Activated naive CD4-positive, alpha-beta T cell treated with anti-CD3 and anti-CD28 coated beads, Interleukin-2, amount 10 ng/mL, durations not matched to agents 7 days and 5 days (primary cell): ENCODE data around the gene CAPN8.
A peak's percentile ranks its signal among the peaks of the same experiment; 100 is the strongest.
"Not testable (repeated sequence)": the region's sequence is repeated elsewhere in the genome, so short reads cannot be mapped to it uniquely, and the experiment has no call there.

ENCODE experiments used
- CTCF ChIA-PET: fragments of 350-600 bp; sonication (Branson Sonifier 250); formaldehyde crosslinking; loops from one replicate; lab custom pipeline; 2021; ENCODE audit warnings: antibody characterized with exemption; lab: Charles Lee
- DNase-seq: peaks from one replicate; pipeline ENCODE4 v3.0.0-alpha.2; 2020
- H3K27ac Mint-ChIP-seq: one replicate; pipeline ENCODE4 v1.8.0; 2021; ENCODE audit warnings: mild to moderate bottlenecking, moderate library complexity, mixed read lengths
- H3K27me3 Mint-ChIP-seq: one replicate; pipeline ENCODE4 v1.8.0; 2021; ENCODE audit warnings: mild to moderate bottlenecking, mixed read lengths
- H3K36me3 Mint-ChIP-seq: one replicate; pipeline ENCODE4 v1.8.0; 2021; ENCODE audit warnings: mixed read lengths
- H3K4me1 Mint-ChIP-seq: one replicate; pipeline ENCODE4 v1.8.0; 2021; ENCODE audit warnings: mixed read lengths
- H3K4me3 Mint-ChIP-seq: one replicate; pipeline ENCODE4 v1.8.0; 2021; ENCODE audit warnings: mild to moderate bottlenecking, moderate library complexity, mixed read lengths
- H3K9me3 Mint-ChIP-seq: one replicate; pipeline ENCODE4 v1.8.0; 2021; ENCODE audit warnings: mixed read lengths

Gene CAPN8

DNA sequence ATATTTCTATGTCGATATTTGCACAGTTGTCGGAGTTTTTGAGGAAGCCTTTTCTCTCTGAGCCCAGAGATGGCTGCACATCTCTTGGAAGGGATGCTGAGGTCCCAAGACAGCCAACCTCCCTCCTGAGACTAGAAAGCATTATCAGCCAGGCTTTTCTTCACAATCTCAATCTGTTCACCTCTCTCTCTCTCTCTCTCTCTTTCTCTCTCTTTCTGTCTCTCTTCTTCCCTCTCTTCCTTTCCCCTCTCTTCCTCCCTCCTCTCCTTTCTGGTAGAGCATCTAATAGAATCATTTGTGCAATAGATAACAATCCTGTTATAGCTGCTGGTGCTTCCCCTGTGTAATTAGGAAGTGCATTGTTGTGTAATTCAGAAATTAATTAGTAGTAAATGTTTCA, 131.8 kb downstream of the CAPN8 start:
- H3K27me3 Mint-ChIP-seq: peaks cover 37% of the 10 kb centered on the region
- H3K4me1 Mint-ChIP-seq: no peaks in the 10 kb centered on the region
- CTCF ChIA-PET: no interaction called here
- H3K4me3 Mint-ChIP-seq: no peak overlapping the region
- H3K9me3 Mint-ChIP-seq: no peaks in the 10 kb centered on the region
- no peak overlapping the region for H3K27ac Mint-ChIP-seq
- DNase-seq: no peak
- H3K36me3 Mint-ChIP-seq: no peaks in the 10 kb centered on the region

DNA sequence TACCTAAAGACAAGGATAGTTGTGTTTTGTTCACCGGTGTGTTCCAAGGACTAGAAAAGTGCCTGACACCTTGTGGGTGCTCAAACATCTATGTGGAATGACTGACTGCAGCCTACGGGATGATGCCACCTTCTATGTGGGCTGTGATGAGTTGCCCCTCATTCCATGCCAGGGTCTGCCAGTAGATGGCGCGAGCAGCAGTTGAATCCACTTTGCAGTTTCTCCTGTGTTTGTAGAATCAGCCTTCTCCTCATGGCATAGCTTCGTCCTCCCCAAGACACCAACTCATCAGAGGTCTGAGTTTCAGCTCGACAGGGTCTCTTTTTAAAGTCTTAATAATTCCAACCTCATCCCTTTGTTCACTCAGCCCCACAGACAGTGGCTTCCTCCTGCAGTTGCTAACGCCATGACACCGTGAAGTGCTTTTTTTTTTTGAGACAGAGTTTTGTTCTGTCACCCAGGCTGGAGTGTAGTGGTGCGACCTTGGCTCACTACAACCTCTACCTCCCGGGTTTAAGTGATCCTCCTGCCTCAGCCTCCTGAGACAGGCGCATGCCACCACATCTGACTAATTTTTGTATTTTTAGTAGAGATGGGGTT, 133.7 kb downstream of the CAPN8 start:
- peaks cover 9% of the 10 kb centered on the region for H3K9me3 Mint-ChIP-seq
- H3K36me3 Mint-ChIP-seq: no peaks in the 10 kb centered on the region
- CTCF ChIA-PET: interaction anchor here (0.6 to 4.6 kb wide), 7 partner anchors 9 to 168 kb away, joined by 3 to 16 read pairs (median 6); partner anchors contain the start of gene SUSD4
- no peak overlapping the region for H3K4me3 Mint-ChIP-seq
- H3K27me3 Mint-ChIP-seq: peaks cover 38% of the 10 kb centered on the region
- peaks cover 5% of the 10 kb centered on the region for H3K4me1 Mint-ChIP-seq
- H3K27ac Mint-ChIP-seq: no peak overlapping the region
- DNase-seq: peak; percentile 70

GRCh38 chr1:223525957-223526356, 139.5 kb downstream of the CAPN8 start:
- Mint-ChIP-seq H3K9me3 (peaks cover 9% of the 10 kb centered on the region), H3K27me3 (peaks cover 19% of the 10 kb centered on the region), H3K27ac (no peak overlapping the region), H3K36me3 (no peaks in the 10 kb centered on the region), H3K4me1 (peaks cover 5% of the 10 kb centered on the region), H3K4me3 (no peak overlapping the region)
- DNase-seq: no peak
- CTCF ChIA-PET: interaction anchor here (1.2 kb wide), 1 partner anchor 32 kb away, joined by 3 read pairs; no protein-coding TSS in a partner anchor

- H3K36me3 Mint-ChIP-seq: no peaks in the 10 kb centered on the region
- no peak for DNase-seq
- no peak overlapping the region for H3K4me3 Mint-ChIP-seq
- CTCF ChIA-PET: interaction anchor here (1.2 kb wide), 1 partner anchor 33 kb away, joined by 3 read pairs; no protein-coding TSS in a partner anchor
- H3K27ac Mint-ChIP-seq: no peak overlapping the region
- peaks cover 15% of the 10 kb centered on the region for H3K27me3 Mint-ChIP-seq
- peaks cover 9% of the 10 kb centered on the region for H3K9me3 Mint-ChIP-seq
- H3K4me1 Mint-ChIP-seq: peaks cover 5% of the 10 kb centered on the region
Measured at GRCh38 chr1:223525546-223525945, 140.0 kb downstream of the CAPN8 start.

DNA sequence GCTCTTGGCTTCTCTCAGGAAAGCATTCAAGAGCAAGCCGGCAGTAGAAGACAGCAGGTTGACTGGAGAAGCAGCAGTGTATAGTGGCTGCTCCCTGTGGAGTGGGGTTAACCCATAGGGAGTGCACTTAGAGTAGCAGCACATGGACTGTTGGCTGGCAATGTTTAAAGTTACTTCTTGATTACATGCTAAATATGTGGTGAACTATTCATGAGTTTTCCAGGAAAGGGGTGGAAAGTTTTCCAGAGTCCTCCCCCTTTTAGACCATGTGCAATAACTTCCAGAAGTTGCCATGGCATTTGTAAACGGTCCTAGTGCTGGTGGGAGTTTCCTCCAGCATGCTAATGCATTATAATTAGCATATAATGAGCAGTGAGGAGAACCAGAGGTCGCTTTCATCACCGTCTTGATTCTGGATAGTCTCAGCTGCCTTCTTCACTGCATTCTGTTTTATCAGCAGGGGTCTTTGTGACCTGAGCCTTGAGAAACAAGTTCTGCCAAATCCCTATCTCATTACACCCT, 140.5 kb downstream of the CAPN8 start:
- Mint-ChIP-seq H3K27ac (no peak overlapping the region), H3K4me3 (no peak overlapping the region), H3K36me3 (no peaks in the 10 kb centered on the region), H3K4me1 (peaks cover 5% of the 10 kb centered on the region), H3K27me3 (peaks cover 13% of the 10 kb centered on the region), H3K9me3 (peaks cover 9% of the 10 kb centered on the region)
- no peak for DNase-seq
- CTCF ChIA-PET: interaction anchor here (1.0 to 1.2 kb wide), 2 partner anchors 10 to 33 kb away, joined by 3 to 5 read pairs; no protein-coding TSS in a partner anchor

DNA sequence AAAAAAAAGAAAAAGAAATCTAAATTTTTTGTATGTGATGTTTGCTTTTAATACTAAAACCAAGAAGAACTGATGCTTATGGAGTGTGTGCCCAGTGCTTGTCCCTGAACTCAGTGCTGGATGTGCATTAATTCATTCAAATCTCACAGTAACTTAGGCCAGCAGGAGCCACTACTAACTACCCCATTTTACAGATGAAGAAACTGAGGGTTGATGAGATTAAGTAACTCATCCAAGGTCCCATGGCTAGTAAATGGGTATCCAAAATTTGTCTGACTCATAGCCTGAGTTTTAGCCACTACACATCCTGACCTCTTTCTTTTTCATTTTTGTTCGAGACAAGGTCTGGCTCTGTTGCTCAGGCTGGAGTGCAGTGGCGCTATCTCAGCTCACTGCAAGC, 144.4 kb downstream of the CAPN8 start:
- Mint-ChIP-seq H3K27me3 (peaks cover 5% of the 10 kb centered on the region), H3K9me3 (peaks cover 4% of the 10 kb centered on the region), H3K36me3 (peaks cover 8% of the 10 kb centered on the region), H3K4me1 (peaks cover 12% of the 10 kb centered on the region), H3K4me3 (no peak overlapping the region), H3K27ac (no peak overlapping the region)
- CTCF ChIA-PET: no interaction called here
- no peak for DNase-seq

- H3K4me1 Mint-ChIP-seq: peaks cover 21% of the 10 kb centered on the region
- DNase-seq: no peak
- CTCF ChIA-PET: no interaction called here
- peaks cover 4% of the 10 kb centered on the region for H3K9me3 Mint-ChIP-seq
- H3K27me3 Mint-ChIP-seq: peaks cover 5% of the 10 kb centered on the region
- H3K4me3 Mint-ChIP-seq: no peak overlapping the region
- H3K36me3 Mint-ChIP-seq: peaks cover 8% of the 10 kb centered on the region
- H3K27ac Mint-ChIP-seq: no peak overlapping the region
Measured at GRCh38 chr1:223520200-223520599, 145.3 kb downstream of the CAPN8 start.

GRCh38 chr1:223519116-223519515, 146.4 kb downstream of the CAPN8 start:
- no peak overlapping the region for H3K27ac Mint-ChIP-seq
- peaks cover 32% of the 10 kb centered on the region for H3K4me1 Mint-ChIP-seq
- no peak for DNase-seq
- H3K36me3 Mint-ChIP-seq: peaks cover 8% of the 10 kb centered on the region
- peaks cover 4% of the 10 kb centered on the region for H3K9me3 Mint-ChIP-seq
- peaks cover 5% of the 10 kb centered on the region for H3K27me3 Mint-ChIP-seq
- no peak overlapping the region for H3K4me3 Mint-ChIP-seq
- CTCF ChIA-PET: interaction anchor here (0.7 kb wide), 1 partner anchor 20 kb away, joined by 4 read pairs; no protein-coding TSS in a partner anchor

DNA sequence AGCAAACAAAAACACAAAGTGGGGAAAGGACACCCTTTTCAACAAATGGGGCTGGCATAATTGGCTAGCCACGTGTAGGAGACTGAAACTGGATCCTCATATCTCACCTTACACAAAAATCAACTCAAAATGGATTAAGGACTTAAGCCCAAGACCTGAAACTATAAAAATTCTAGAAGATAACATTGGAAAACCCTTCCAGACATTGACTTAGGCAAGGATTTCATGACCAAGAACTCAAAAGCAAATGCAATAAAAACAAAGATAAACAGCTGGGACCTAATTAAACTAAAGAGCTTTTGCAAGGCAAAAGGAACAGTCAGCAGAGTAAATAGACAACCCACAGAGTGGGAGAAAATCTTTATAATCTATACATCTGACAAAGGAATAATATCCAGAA, 146.9 kb downstream of the CAPN8 start:
- Mint-ChIP-seq H3K36me3 (peaks cover 10% of the 10 kb centered on the region), H3K4me1 (peaks cover 38% of the 10 kb centered on the region)
- H3K27me3 Mint-ChIP-seq, CTCF ChIA-PET, H3K9me3 Mint-ChIP-seq, DNase-seq, H3K27ac Mint-ChIP-seq, H3K4me3 Mint-ChIP-seq: not testable (repeated sequence)

DNA sequence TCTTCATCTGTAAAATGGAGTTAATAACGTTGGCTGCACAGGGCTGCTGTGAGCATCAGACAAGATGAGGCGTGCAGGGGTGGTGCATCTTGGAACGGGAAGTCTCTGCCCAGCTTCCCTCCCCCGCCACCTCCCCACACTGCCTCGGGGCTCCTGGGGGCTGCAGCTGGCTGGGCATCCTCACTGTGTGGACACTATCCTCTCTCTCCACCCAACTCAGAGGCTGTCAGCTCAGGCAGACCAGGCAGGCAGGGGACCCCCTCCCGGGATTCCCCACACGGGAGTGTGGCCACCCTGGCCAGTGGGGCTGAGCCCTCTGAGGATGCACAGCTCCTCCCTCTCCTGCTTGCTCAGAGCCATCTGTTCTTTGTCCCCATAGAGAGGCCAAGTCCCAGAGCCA, 149.6 kb downstream of the CAPN8 start:
- Mint-ChIP-seq H3K4me3 (peak overlapping the region; percentile 35), H3K27ac (peak overlapping the region; percentile 95), H3K4me1 (peaks cover 49% of the 10 kb centered on the region), H3K27me3 (peaks cover 5% of the 10 kb centered on the region), H3K9me3 (peaks cover 12% of the 10 kb centered on the region), H3K36me3 (peaks cover 19% of the 10 kb centered on the region)
- DNase-seq: peak; percentile 54
- CTCF ChIA-PET: interaction anchor here (1.3 to 2.8 kb wide), 2 partner anchors 9 to 14 kb away, joined by 5 to 16 read pairs; no protein-coding TSS in a partner anchor

- Mint-ChIP-seq H3K36me3 (peaks cover 21% of the 10 kb centered on the region), H3K4me1 (peaks cover 49% of the 10 kb centered on the region), H3K4me3 (peak overlapping the region; percentile 35), H3K27ac (peak overlapping the region; percentile 95), H3K27me3 (peaks cover 5% of the 10 kb centered on the region), H3K9me3 (peaks cover 16% of the 10 kb centered on the region)
- DNase-seq: peak; percentile 66
- CTCF ChIA-PET: interaction anchor here (0.9 to 2.8 kb wide), 3 partner anchors 9 to 391 kb away, joined by 3 to 16 read pairs (median 5); no protein-coding TSS in a partner anchor
Measured at GRCh38 chr1:223515421-223515820, 150.1 kb downstream of the CAPN8 start.

DNA sequence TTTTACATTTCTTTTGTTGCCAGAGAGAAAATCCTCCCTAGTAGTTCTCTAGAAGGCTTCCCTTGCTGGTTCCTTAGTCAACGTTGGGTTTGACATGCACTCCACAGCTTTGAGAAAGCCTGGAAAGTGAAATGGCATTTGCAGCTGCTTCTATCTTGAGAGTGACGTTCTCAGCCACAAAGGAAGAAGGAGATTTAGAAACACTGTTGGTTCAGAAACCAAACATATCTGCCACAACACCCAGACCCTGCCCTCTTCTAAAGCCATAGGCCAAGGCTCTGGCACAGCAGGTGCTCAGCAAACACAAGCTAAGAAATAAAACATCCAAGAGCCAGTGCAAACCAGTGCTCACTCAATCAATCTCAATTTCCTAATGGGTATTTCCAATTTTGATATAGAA, 150.9 kb downstream of the CAPN8 start:
- H3K27ac Mint-ChIP-seq: peak overlapping the region; percentile 95
- H3K4me3 Mint-ChIP-seq: peak overlapping the region; percentile 10
- peaks cover 21% of the 10 kb centered on the region for H3K9me3 Mint-ChIP-seq
- H3K36me3 Mint-ChIP-seq: peaks cover 25% of the 10 kb centered on the region
- H3K4me1 Mint-ChIP-seq: peaks cover 49% of the 10 kb centered on the region
- peak; percentile 30 for DNase-seq
- CTCF ChIA-PET: interaction anchor here (0.9 to 2.8 kb wide), 3 partner anchors 10 to 391 kb away, joined by 3 to 16 read pairs (median 5); no protein-coding TSS in a partner anchor
- peaks cover 2% of the 10 kb centered on the region for H3K27me3 Mint-ChIP-seq

GRCh38 chr1:223513309-223513708, 152.2 kb downstream of the CAPN8 start:
- no peak for DNase-seq
- peaks cover 8% of the 10 kb centered on the region for H3K27me3 Mint-ChIP-seq
- H3K36me3 Mint-ChIP-seq: peaks cover 23% of the 10 kb centered on the region
- no peak overlapping the region for H3K4me3 Mint-ChIP-seq
- peaks cover 20% of the 10 kb centered on the region for H3K9me3 Mint-ChIP-seq
- peaks cover 49% of the 10 kb centered on the region for H3K4me1 Mint-ChIP-seq
- H3K27ac Mint-ChIP-seq: no peak overlapping the region
- CTCF ChIA-PET: interaction anchor here (1.2 to 2.8 kb wide), 2 partner anchors 17 to 40 kb away, joined by 3 to 16 read pairs; no protein-coding TSS in a partner anchor

DNA sequence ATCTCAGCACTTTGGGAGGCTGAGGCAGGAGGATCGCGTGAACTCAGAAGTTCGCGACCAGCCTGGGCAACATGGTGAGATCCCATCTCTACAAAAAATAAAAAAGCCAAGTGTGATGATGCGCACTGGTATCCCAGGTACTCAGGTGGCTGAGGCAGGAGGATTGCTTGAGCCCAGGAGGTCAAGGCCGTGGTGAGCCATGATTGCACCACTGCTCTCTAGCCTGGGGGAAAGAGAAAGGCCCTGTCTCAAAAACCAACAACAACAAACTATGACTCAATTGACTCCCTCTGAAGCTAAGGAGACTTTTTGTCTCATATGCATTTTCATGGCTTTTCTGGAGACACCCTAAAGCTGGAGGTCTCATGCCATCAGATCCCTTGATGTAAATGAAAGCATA, 153.4 kb downstream of the CAPN8 start:
- CTCF ChIA-PET: no interaction called here
- H3K27me3 Mint-ChIP-seq: peaks cover 8% of the 10 kb centered on the region
- peaks cover 45% of the 10 kb centered on the region for H3K4me1 Mint-ChIP-seq
- peaks cover 17% of the 10 kb centered on the region for H3K36me3 Mint-ChIP-seq
- no peak for DNase-seq
- H3K9me3 Mint-ChIP-seq: peaks cover 20% of the 10 kb centered on the region
- no peak overlapping the region for H3K27ac Mint-ChIP-seq
- H3K4me3 Mint-ChIP-seq: no peak overlapping the region
